HEK293T (cell line): ENCODE results near the gene MRPL48.

Experiments used
- CTCF ChIA-PET: fragments of 350-600 bp; formaldehyde crosslinking; extraction: SDS; loops from one replicate; lab custom pipeline; 2021; ENCODE audit warnings: antibody characterized with exemption, inconsistent platforms; lab: Yijun Ruan, JAX
- POLR2A ChIA-PET: fragments of 350-600 bp; formaldehyde crosslinking; extraction: SDS; loops from one replicate; lab custom pipeline; 2020; ENCODE audit warnings: antibody characterized with exemption, inconsistent platforms; lab: Yijun Ruan, JAX
- DNase-seq: peaks from one replicate; pipeline ENCODE4 v3.0.0; 2012; ENCODE audit warnings: mixed read lengths; ENCODE audit errors: extremely low spot score
- ARNT ChIP-seq: fragments of 450-650 bp; IDR thresholded peaks from 2 replicates; pipeline ENCODE4 v1.6.1; 2017; ENCODE audit warnings: mild to moderate bottlenecking
- BHLHE40 ChIP-seq: fragments of 450-650 bp; IDR thresholded peaks from 2 replicates; pipeline ENCODE4 v1.6.1; 2016; ENCODE audit warnings: mild to moderate bottlenecking, moderate library complexity, borderline replicate concordance
- CTBP1 ChIP-seq: fragments of 450-650 bp; IDR thresholded peaks from 2 replicates; pipeline ENCODE4 v1.6.1; 2016; ENCODE audit warnings: borderline replicate concordance
- ELF4 ChIP-seq: fragments of 450-650 bp; IDR thresholded peaks from 2 replicates; pipeline ENCODE4 v1.6.1; 2017; ENCODE audit warnings: antibody characterized with exemption
- FOXA1 ChIP-seq: fragments of 450-650 bp; IDR thresholded peaks from 2 replicates; pipeline ENCODE4 v1.6.1; 2016; ENCODE audit warnings: mild to moderate bottlenecking
- FOXK2 ChIP-seq: fragments of 450-650 bp; IDR thresholded peaks from 2 replicates; pipeline ENCODE4 v1.6.1; 2016; ENCODE audit warnings: mild to moderate bottlenecking
- FOXM1 ChIP-seq: fragments of 450-650 bp; IDR thresholded peaks from 2 replicates; pipeline ENCODE4 v1.6.1; 2017; ENCODE audit warnings: mild to moderate bottlenecking, borderline replicate concordance
- HDGF ChIP-seq: fragments of 450-650 bp; IDR thresholded peaks from 2 replicates; pipeline ENCODE4 v1.6.1; 2017; ENCODE audit warnings: antibody characterized with exemption, borderline replicate concordance
- L3MBTL2 ChIP-seq: fragments of 450-650 bp; conservative IDR thresholded peaks from 2 replicates; pipeline ENCODE4 v1.6.1; 2016; ENCODE audit warnings: mild to moderate bottlenecking
- LEF1 ChIP-seq: fragments of 450-650 bp; IDR thresholded peaks from 2 replicates; pipeline ENCODE4 v1.6.1; 2017; ENCODE audit warnings: mild to moderate bottlenecking, borderline replicate concordance
- NFRKB ChIP-seq: fragments of 450-650 bp; IDR thresholded peaks from 2 replicates; pipeline ENCODE4 v1.6.1; 2016; ENCODE audit warnings: mild to moderate bottlenecking, moderate library complexity
- SP1 ChIP-seq: fragments of 450-650 bp; IDR thresholded peaks from 2 replicates; pipeline ENCODE4 v1.6.1; 2017
- SUZ12 ChIP-seq: fragments of 450-650 bp; IDR thresholded peaks from 2 replicates; pipeline ENCODE4 v1.6.1; 2016; ENCODE audit warnings: mild to moderate bottlenecking
- TARDBP ChIP-seq: fragments of 450-650 bp; IDR thresholded peaks from 2 replicates; pipeline ENCODE4 v1.6.1; 2016
- ZNF384 ChIP-seq: fragments of 450-650 bp; IDR thresholded peaks from 2 replicates; pipeline ENCODE4 v1.6.1; 2016
- TF ChIP-seq, protein P1 (sequence below): fragments of 450-650 bp; IDR thresholded peaks from 2 replicates; pipeline ENCODE4 v1.6.1; 2016

The MRPL48 gene

DNA sequence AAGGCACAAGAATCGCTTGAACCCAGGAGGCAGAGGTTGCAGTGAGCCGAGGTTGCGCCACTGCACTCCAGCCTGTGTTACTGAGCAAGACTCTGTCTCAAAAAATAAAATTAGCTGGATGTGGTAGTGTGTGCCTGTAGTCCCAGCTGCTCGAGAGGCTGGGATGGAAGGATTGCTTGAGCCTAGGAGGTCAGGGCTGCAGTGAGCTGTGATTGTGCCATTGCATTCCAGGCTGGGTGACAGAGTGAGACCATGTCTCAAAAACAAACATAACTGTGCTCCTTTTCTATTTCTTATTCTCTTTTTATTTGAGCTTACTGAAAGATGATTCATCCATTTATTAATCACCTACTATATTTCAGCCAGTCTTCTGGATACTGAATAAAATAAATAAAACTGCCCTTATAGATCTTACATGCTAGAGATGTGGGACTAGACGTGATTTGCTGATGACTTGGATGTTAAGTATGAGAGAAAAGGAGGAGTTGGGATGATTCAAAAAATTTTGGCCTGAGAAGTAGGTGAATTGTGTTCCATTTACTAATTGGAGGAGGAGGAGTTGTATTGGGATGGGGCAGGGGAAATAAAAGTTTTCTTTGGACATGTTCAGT is 107.2 kb downstream of the MRPL48 start:
- ChIA-PET POLR2A (no interaction called here), CTCF (no interaction called here)
- TF ChIP-seq ZNF384 (no peak), LEF1 (no peak), ARNT (no peak), SUZ12 (no peak), HDGF (no peak), BHLHE40 (no peak), L3MBTL2 (no peak), TARDBP (no peak), ELF4 (no peak), FOXK2 (no peak), FOXM1 (no peak), CTBP1 (no peak), SP1 (no peak), NFRKB (no peak), FOXA1 (no peak)
- TF ChIP-seq, protein P1, sequence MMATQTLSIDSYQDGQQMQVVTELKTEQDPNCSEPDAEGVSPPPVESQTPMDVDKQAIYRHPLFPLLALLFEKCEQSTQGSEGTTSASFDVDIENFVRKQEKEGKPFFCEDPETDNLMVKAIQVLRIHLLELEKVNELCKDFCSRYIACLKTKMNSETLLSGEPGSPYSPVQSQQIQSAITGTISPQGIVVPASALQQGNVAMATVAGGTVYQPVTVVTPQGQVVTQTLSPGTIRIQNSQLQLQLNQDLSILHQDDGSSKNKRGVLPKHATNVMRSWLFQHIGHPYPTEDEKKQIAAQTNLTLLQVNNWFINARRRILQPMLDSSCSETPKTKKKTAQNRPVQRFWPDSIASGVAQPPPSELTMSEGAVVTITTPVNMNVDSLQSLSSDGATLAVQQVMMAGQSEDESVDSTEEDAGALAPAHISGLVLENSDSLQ = no peak
- no peak for DNase-seq

- DNase-seq = no peak
- ChIA-PET POLR2A (no interaction called here), CTCF (no interaction called here)
- TF ChIP-seq NFRKB (no peak), ARNT (no peak), FOXK2 (no peak), FOXM1 (no peak), TARDBP (no peak), LEF1 (no peak), ZNF384 (no peak), SP1 (no peak), BHLHE40 (no peak), SUZ12 (no peak), L3MBTL2 (no peak), ELF4 (no peak)
- TF ChIP-seq, protein P1 = no peak
These were observed 114.6 kb downstream of the MRPL48 start for GRCh38 chr11:73902303-73902702.

DNA sequence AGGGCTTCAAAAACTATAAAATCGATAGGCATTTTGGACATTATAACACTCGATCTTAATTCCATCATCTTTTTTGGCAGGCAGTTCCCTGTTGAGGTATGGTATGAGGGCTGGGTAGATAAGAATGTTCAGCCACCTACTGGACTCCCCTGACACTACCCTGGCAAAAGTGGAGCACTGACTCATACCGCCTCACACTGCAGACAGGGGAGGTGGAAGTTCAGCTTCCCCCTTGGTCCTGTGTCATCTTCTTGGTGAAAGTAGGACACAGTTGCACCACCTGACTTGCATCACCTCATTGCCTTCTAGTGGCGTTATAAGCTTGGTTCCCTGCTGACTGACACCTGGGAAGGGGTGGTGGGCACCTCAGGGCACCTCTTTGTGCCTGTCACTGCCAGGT is 119.5 kb downstream of the MRPL48 start:
- TF ChIP-seq CTBP1 = no peak
- no peak for TF ChIP-seq FOXM1
- no peak for TF ChIP-seq ARNT
- TF ChIP-seq FOXA1 = no peak
- TF ChIP-seq NFRKB = no peak
- TF ChIP-seq BHLHE40 = no peak
- no peak for TF ChIP-seq LEF1
- TF ChIP-seq SP1 = no peak
- no peak for TF ChIP-seq FOXK2
- ChIA-PET POLR2A (no interaction called here), CTCF (no interaction called here)
- DNase-seq = peak; percentile 19

DNA sequence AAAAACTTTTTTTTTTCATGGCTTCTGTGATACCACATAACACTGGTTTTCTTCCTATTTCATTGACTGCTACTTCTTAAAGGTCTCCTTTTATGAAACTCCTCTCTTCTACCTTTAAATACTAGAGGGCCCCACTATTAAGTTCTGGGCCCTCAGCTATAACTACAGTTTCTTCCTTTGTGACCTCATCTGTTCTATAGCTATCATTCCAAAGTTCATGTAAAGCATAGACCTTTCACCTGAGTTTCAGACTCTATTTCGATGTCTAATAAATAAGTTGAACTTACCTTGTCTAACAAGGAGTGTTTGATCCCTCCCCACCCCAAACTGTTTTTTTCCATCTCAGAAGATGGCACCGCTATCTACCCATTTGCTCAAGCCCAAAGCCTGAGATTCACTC is 124.4 kb downstream of the MRPL48 start:
- ChIA-PET CTCF (no interaction called here), POLR2A (no interaction called here)
- TF ChIP-seq NFRKB (no peak), ZNF384 (no peak), BHLHE40 (no peak), FOXM1 (no peak), ARNT (no peak), SUZ12 (no peak), FOXA1 (no peak), L3MBTL2 (no peak), HDGF (no peak), SP1 (no peak), LEF1 (no peak)
- no peak for DNase-seq

DNA sequence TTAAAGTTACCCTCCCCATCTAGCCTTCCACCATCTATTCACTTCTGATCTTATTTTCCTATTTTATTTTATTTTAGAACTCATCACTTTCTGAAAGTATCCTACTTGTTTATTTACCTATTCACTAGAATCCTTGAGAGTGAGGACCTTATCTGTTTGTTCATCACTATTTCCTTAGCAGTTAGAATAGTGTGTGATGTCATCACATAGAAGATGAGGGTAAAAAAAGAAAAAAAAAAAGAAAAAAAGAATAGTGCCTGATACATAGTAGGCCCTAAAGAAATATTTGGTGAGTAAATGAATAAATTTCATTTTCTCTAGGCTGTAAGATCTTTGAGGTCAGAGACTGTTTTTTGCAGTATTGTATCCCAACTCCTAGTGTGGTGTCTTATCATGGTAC is 125.8 kb downstream of the MRPL48 start:
- no peak for DNase-seq
- no peak for TF ChIP-seq LEF1
- TF ChIP-seq FOXA1 = no peak
- no peak for TF ChIP-seq FOXM1
- TF ChIP-seq ZNF384 = no peak
- TF ChIP-seq NFRKB = no peak
- ChIA-PET POLR2A (no interaction called here), CTCF (no interaction called here)

DNA sequence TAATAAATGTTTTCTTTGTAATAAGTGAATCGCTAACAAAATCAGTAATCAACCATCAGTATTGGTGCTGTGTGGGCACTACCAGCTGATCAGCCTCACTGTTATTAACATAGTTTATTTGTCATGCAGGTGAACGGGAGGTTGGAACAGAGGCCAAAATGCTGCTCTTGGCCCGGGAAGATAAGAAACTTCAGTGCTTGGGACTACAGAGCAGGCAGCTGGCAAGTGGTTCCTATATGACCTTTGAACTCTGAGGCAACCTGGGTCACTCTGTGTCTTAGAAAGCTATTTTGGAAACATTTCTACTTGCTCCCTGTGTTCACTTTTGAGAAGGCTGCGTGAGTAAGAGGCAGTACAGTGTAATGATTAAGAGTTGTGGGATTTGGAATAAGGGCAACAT is 126.6 kb downstream of the MRPL48 start:
- POLR2A ChIA-PET = no interaction called here
- no peak for DNase-seq
- no peak for TF ChIP-seq HDGF
- CTCF ChIA-PET = no interaction called here
